OCI-LY7 (cell line): ENCODE measurements around the gene DTHD1. TPM values are rescaled to one million over a fixed set of nuclear protein-coding genes. Genes with fewer than 3 reads are reported as not detected.

Experiments
- BruUV-seq: library from RNA; stranded (reverse); fragments of 400-500 nt; replicated peaks from 2 replicates; lab custom pipeline; 2021; lab: Mats Ljungman, UMichigan
- CTCF ChIA-PET: fragments of 300-600 bp; sonication (Branson Sonifier 250); formaldehyde crosslinking; loops from one replicate; lab custom pipeline; 2022; ENCODE audit warnings: antibody characterized with exemption; ENCODE audit not compliant: unreplicated experiment; lab: Charles Lee
- POLR2A ChIA-PET: fragments of 300-600 bp; sonication (Branson Sonifier 250); formaldehyde crosslinking; loops from one replicate; lab custom pipeline; 2022; ENCODE audit warnings: antibody characterized with exemption; lab: Charles Lee
- DNase-seq: peaks from one replicate; pipeline ENCODE4 v3.0.0-alpha.2; 2015; ENCODE audit warnings: low spot score
- H2AFZ ChIP-seq: fragments of 200-600 bp; sonication (generic), shearing (Covaris generic); 2 replicates; pipeline ENCODE4 v1.6.1; 2014; ENCODE audit warnings: mild to moderate bottlenecking, antibody characterized with exemption, low read length, moderate library complexity
- H3K27ac ChIP-seq: fragments of 200-600 bp; sonication (generic); 2 replicates; pipeline ENCODE4 v1.5.1; 2014; ENCODE audit warnings: mixed run types, low read depth, mild to moderate bottlenecking, moderate library complexity, low read length, inconsistent platforms; ENCODE audit not compliant: poor library complexity, severe bottlenecking
- H3K36me3 ChIP-seq: fragments of 200-600 bp; sonication (generic); 2 replicates; pipeline ENCODE4 v1.6.1; 2014; ENCODE audit warnings: mild to moderate bottlenecking, antibody characterized with exemption, low read length, moderate library complexity, mixed read lengths; ENCODE audit not compliant: insufficient read depth
- H3K4me1 ChIP-seq: fragments of 200-600 bp; sonication (generic); 2 replicates; pipeline ENCODE4 v1.5.1; 2014; ENCODE audit warnings: mild to moderate bottlenecking, low read length; ENCODE audit not compliant: insufficient read depth, poor library complexity, severe bottlenecking
- H3K4me2 ChIP-seq: fragments of 200-600 bp; sonication (generic); 2 replicates; pipeline ENCODE4 v1.6.1; 2014; ENCODE audit warnings: mild to moderate bottlenecking, low read length
- H3K4me3 ChIP-seq: fragments of 200-600 bp; sonication (generic); 2 replicates; pipeline ENCODE4 v1.5.1; 2014; ENCODE audit warnings: mild to moderate bottlenecking, low read depth, low read length; ENCODE audit not compliant: poor library complexity, severe bottlenecking
- H3K79me2 ChIP-seq: fragments of 200-600 bp; sonication (generic); 2 replicates; pipeline ENCODE4 v1.6.1; 2016; ENCODE audit warnings: low read depth, mild to moderate bottlenecking, low read length, moderate library complexity, mixed read lengths; ENCODE audit not compliant: insufficient read depth
- H3K9me2 ChIP-seq: fragments of 200-600 bp; sonication (generic); 2 replicates; pipeline ENCODE4 v1.6.1; 2016; ENCODE audit warnings: mild to moderate bottlenecking, low read length, mixed read lengths; ENCODE audit not compliant: insufficient read depth
- H3K9me3 ChIP-seq: fragments of 200-600 bp; sonication (generic); 2 replicates; pipeline ENCODE4 v1.6.1; 2014; ENCODE audit warnings: mild to moderate bottlenecking, mixed run types, low read length, mixed read lengths
- H4K20me1 ChIP-seq: fragments of 200-600 bp; sonication (generic); 2 replicates; pipeline ENCODE4 v1.6.1; 2014; ENCODE audit warnings: mild to moderate bottlenecking, antibody characterized with exemption, low read length, moderate library complexity, mixed read lengths; ENCODE audit not compliant: insufficient read depth
- CTCF ChIP-seq: fragments of 200-600 bp; sonication (generic); conservative IDR thresholded peaks from 2 replicates; pipeline ENCODE4 v1.5.1; 2014; ENCODE audit warnings: mild to moderate bottlenecking, antibody characterized with exemption, low read length, moderate library complexity, mixed read lengths
- EZH2phosphoT487 ChIP-seq: fragments of 200-600 bp; sonication (generic); IDR thresholded peaks from 2 replicates; pipeline ENCODE4 v1.6.1; 2018; ENCODE audit warnings: low read depth, borderline replicate concordance, mild to moderate bottlenecking, mixed run types, antibody characterized with exemption, low read length, moderate library complexity, mixed read lengths
- intact Hi-C: fragments of 100-400 bp; cut with micrococcal nuclease; formaldehyde crosslinking; loops from one replicate; pipeline ENCODE4 v1.10.0; 2022; ENCODE audit not compliant: unreplicated experiment
- total RNA-seq, 2 experiments: library from RNA; depleted of rRNA in 1 of 2; stranded (reverse); fragments of >200 nt in 1 of 2; shearing (Covaris generic) in 1 of 2; gene quantifications; 2 replicates each; pipeline ENCODE4 v1.2.3, GENCODE V29; 2014 to 2022

The DTHD1 gene
- total RNA-seq, 2 experiments from 2014 or later = not detected

- no peaks in the 10 kb centered on the region for H3K4me1 ChIP-seq
- no peak for TF ChIP-seq CTCF
- TF ChIP-seq EZH2phosphoT487 = no peak
- POLR2A ChIA-PET = interaction anchor here (0.6 kb wide), 1 partner anchor 9 kb away, joined by 7 read pairs; no protein-coding TSS in a partner anchor
- H3K4me2 ChIP-seq = no peak overlapping the region
- no peak overlapping the region for H3K27ac ChIP-seq
- intact Hi-C loops = no loop called here
- BruUV-seq = no TSS peak
- no peak overlapping the region for H2AFZ ChIP-seq
- no peak for DNase-seq
- H3K9me3 ChIP-seq = no peaks in the 10 kb centered on the region
- CTCF ChIA-PET = interaction anchor here (0.6 kb wide), 1 partner anchor 17 kb away, joined by 3 read pairs; no protein-coding TSS in a partner anchor
- no peaks in the 10 kb centered on the region for H4K20me1 ChIP-seq
- no peaks in the 10 kb centered on the region for H3K79me2 ChIP-seq
- H3K36me3 ChIP-seq = no peaks in the 10 kb centered on the region
- H3K9me2 ChIP-seq = no peaks in the 10 kb centered on the region
- H3K4me3 ChIP-seq = no peak overlapping the region
Observed at GRCh38 chr4:36282503-36283030, 1.2 kb downstream of the DTHD1 start.

- CTCF ChIA-PET = no interaction called here
- Histone ChIP-seq H3K36me3 (no peaks in the 10 kb centered on the region), H3K9me2 (no peaks in the 10 kb centered on the region), H3K79me2 (no peaks in the 10 kb centered on the region), H3K4me3 (no peak overlapping the region), H3K4me1 (no peaks in the 10 kb centered on the region), H3K27ac (no peak overlapping the region), H4K20me1 (no peaks in the 10 kb centered on the region), H3K9me3 (no peaks in the 10 kb centered on the region), H3K4me2 (no peak overlapping the region), H2AFZ (no peak overlapping the region)
- no TSS peak for BruUV-seq
- no peak for DNase-seq
- TF ChIP-seq CTCF (no peak), EZH2phosphoT487 (no peak)
- intact Hi-C loops = no loop called here
- POLR2A ChIA-PET = no interaction called here
Observed at GRCh38 chr4:36283912-36284465, 2.6 kb downstream of the DTHD1 start.

- POLR2A ChIA-PET = no interaction called here
- Histone ChIP-seq H3K9me3 (no peaks in the 10 kb centered on the region), H3K27ac (no peak overlapping the region), H3K9me2 (no peaks in the 10 kb centered on the region), H3K79me2 (no peaks in the 10 kb centered on the region), H3K36me3 (no peaks in the 10 kb centered on the region), H4K20me1 (no peaks in the 10 kb centered on the region), H2AFZ (peak overlapping the region; percentile 56; the same call in 1 of the 2 replicates), H3K4me2 (no peak overlapping the region), H3K4me3 (no peak overlapping the region), H3K4me1 (no peaks in the 10 kb centered on the region)
- no peak for DNase-seq
- CTCF ChIA-PET = interaction anchor here (0.6 kb wide), 1 partner anchor 41 kb away, joined by 3 read pairs; no protein-coding TSS in a partner anchor
- intact Hi-C loops = no loop called here
- TF ChIP-seq EZH2phosphoT487 (no peak), CTCF (no peak)
- no TSS peak for BruUV-seq
Observed at GRCh38 chr4:36285784-36286480, 4.5 kb downstream of the DTHD1 start.
